ENCODE measurements around the gene CFAP61.

CFAP61 gene

GRCh38 chr20:20367575-20368417 is 315.5 kb downstream of the CFAP61 start, which contains the start of gene INSM1:
TSS of gene INSM1 (plus strand) at chr20:20368104. CDS start at chr20:20368268, 164 bp downstream.
- Histone ChIP-seq H3K27me3 (ENCODE audit: insufficient read depth, low read depth) (no peaks in the 10 kb centered on the region), H4K20me1 (ENCODE audit: insufficient read depth) (no peaks in the 10 kb centered on the region), H3K36me3 (ENCODE audit: insufficient read depth) (no peaks in the 10 kb centered on the region), H2AFZ (ENCODE audit: low read depth) (peak within 1 kb of the TSS; percentile 59; the same call in 1 of the 2 replicates), H3K4me3 (IDR thresholded peaks at IDR 0.05; ENCODE audit: insufficient read depth, low read depth, low read length) (no peak within 1 kb of the TSS), H3K79me2 (ENCODE audit: insufficient read depth, low read depth) (no peaks in the 10 kb centered on the region), H3K4me1 (ENCODE audit: low read depth, poor library complexity, severe bottlenecking) (no peaks in the 10 kb centered on the region), H3K27ac (no peak within 1 kb of the TSS), H3K4me2 (peak within 1 kb of the TSS; percentile 33; the same call in 1 of the 2 replicates), H3K9ac (no peak within 1 kb of the TSS)
- TF ChIP-seq, protein P1, sequence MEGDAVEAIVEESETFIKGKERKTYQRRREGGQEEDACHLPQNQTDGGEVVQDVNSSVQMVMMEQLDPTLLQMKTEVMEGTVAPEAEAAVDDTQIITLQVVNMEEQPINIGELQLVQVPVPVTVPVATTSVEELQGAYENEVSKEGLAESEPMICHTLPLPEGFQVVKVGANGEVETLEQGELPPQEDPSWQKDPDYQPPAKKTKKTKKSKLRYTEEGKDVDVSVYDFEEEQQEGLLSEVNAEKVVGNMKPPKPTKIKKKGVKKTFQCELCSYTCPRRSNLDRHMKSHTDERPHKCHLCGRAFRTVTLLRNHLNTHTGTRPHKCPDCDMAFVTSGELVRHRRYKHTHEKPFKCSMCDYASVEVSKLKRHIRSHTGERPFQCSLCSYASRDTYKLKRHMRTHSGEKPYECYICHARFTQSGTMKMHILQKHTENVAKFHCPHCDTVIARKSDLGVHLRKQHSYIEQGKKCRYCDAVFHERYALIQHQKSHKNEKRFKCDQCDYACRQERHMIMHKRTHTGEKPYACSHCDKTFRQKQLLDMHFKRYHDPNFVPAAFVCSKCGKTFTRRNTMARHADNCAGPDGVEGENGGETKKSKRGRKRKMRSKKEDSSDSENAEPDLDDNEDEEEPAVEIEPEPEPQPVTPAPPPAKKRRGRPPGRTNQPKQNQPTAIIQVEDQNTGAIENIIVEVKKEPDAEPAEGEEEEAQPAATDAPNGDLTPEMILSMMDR (conservative IDR thresholded peaks at IDR 0.05; ENCODE audit: low read depth, low read length) = no peak

DNA sequence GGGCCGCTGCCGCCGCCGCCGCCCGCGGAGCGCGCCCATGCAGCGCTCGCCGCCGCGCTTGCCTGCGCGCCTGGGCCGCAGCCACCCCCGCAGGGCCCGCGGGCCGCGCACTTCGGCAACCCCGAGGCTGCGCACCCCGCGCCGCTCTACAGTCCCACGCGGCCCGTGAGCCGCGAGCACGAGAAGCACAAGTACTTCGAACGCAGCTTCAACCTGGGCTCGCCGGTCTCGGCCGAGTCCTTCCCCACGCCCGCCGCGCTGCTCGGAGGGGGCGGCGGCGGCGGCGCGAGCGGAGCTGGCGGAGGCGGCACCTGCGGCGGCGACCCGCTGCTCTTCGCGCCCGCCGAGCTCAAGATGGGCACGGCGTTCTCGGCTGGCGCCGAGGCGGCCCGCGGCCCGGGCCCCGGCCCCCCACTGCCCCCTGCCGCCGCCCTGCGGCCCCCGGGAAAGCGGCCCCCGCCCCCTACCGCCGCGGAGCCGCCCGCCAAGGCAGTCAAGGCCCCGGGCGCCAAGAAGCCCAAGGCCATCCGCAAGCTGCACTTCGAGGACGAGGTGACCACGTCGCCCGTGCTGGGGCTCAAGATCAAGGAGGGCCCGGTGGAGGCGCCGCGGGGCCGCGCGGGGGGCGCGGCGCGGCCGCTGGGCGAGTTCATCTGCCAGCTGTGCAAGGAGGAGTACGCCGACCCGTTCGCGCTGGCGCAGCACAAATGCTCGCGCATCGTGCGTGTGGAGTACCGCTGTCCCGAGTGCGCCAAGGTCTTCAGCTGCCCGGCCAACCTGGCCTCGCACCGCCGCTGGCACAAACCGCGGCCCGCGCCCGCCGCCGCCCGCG is 316.3 kb downstream of the CFAP61 start:
- H4K20me1 ChIP-seq (ENCODE audit: insufficient read depth) = no peaks in the 10 kb centered on the region

GRCh38 chr20:20369250-20370093 is 317.1 kb downstream of the CFAP61 start:
- Histone ChIP-seq H3K36me3 (ENCODE audit: insufficient read depth) (no peaks in the 10 kb centered on the region), H3K4me3 (IDR thresholded peaks at IDR 0.05; ENCODE audit: insufficient read depth, low read depth, low read length) (no peak overlapping the region), H3K4me2 (peak overlapping the region; percentile 33; the same call in 1 of the 2 replicates), H3K27me3 (ENCODE audit: insufficient read depth, low read depth) (no peaks in the 10 kb centered on the region), H3K27ac (no peak overlapping the region), H3K79me2 (ENCODE audit: insufficient read depth, low read depth) (no peaks in the 10 kb centered on the region), H3K9ac (no peak overlapping the region), H2AFZ (ENCODE audit: low read depth) (peak overlapping the region; percentile 59; the same call in 1 of the 2 replicates), H3K4me1 (ENCODE audit: low read depth, poor library complexity, severe bottlenecking) (no peaks in the 10 kb centered on the region), H4K20me1 (ENCODE audit: insufficient read depth) (no peaks in the 10 kb centered on the region)
- TF ChIP-seq, protein P1 (conservative IDR thresholded peaks at IDR 0.05; ENCODE audit: low read depth, low read length) = no peak

More for the DNA sequence above, 316.3 kb downstream of the CFAP61 start:
- TF ChIP-seq, protein P1 (conservative IDR thresholded peaks at IDR 0.05; ENCODE audit: low read depth, low read length) = no peak
- H3K79me2 ChIP-seq (ENCODE audit: insufficient read depth, low read depth) = no peaks in the 10 kb centered on the region
- H3K4me3 ChIP-seq (IDR thresholded peaks at IDR 0.05; ENCODE audit: insufficient read depth, low read depth, low read length) = no peak overlapping the region
- H3K36me3 ChIP-seq (ENCODE audit: insufficient read depth) = no peaks in the 10 kb centered on the region
- H3K4me2 ChIP-seq = peak overlapping the region; percentile 33; the same call in 1 of the 2 replicates
- H3K27me3 ChIP-seq (ENCODE audit: insufficient read depth, low read depth) = no peaks in the 10 kb centered on the region
- H3K4me1 ChIP-seq (ENCODE audit: low read depth, poor library complexity, severe bottlenecking) = no peaks in the 10 kb centered on the region
- peak overlapping the region; percentile 59; the same call in 1 of the 2 replicates for H2AFZ ChIP-seq (ENCODE audit: low read depth)
- H3K9ac ChIP-seq = no peak overlapping the region
- no peak overlapping the region for H3K27ac ChIP-seq

GRCh38 chr20:20370094-20370575 is 317.8 kb downstream of the CFAP61 start:
- Histone ChIP-seq H3K79me2 (ENCODE audit: insufficient read depth, low read depth) (no peaks in the 10 kb centered on the region), H2AFZ (ENCODE audit: low read depth) (no peak overlapping the region), H3K4me3 (IDR thresholded peaks at IDR 0.05; ENCODE audit: insufficient read depth, low read depth, low read length) (no peak overlapping the region), H3K27me3 (ENCODE audit: insufficient read depth, low read depth) (no peaks in the 10 kb centered on the region), H3K36me3 (ENCODE audit: insufficient read depth) (no peaks in the 10 kb centered on the region), H3K27ac (no peak overlapping the region), H4K20me1 (ENCODE audit: insufficient read depth) (no peaks in the 10 kb centered on the region), H3K9ac (no peak overlapping the region), H3K4me2 (no peak overlapping the region), H3K4me1 (ENCODE audit: low read depth, poor library complexity, severe bottlenecking) (no peaks in the 10 kb centered on the region)
- TF ChIP-seq, protein P1 (conservative IDR thresholded peaks at IDR 0.05; ENCODE audit: low read depth, low read length) = no peak

All from KMS-11 (cell line).